H9 (cell line): ENCODE measurements around the gene TRIM2. TPM values are rescaled to one million over a fixed set of nuclear protein-coding genes. Genes with fewer than 3 reads are reported as not detected.

ENCODE experiments used
- DNase-seq: peaks from one replicate; pipeline ENCODE4 v3.0.0-alpha.2; 2017
- H2AFZ ChIP-seq: one replicate; pipeline ENCODE4 v1.6.1; 2013; ENCODE audit warnings: mild to moderate bottlenecking, low read length, control low read depth, moderate library complexity
- H2AK5ac ChIP-seq: 2 replicates; pipeline ENCODE4 v1.6.1; 2013; ENCODE audit warnings: low read length, control low read depth, mixed read lengths; ENCODE audit not compliant: insufficient read length
- H2BK120ac ChIP-seq: one replicate; pipeline ENCODE4 v1.6.1; 2013; ENCODE audit warnings: low read depth, mild to moderate bottlenecking, low read length, control low read depth, inconsistent platforms; ENCODE audit not compliant: poor library complexity, severe bottlenecking
- H2BK12ac ChIP-seq: 2 replicates; pipeline ENCODE4 v1.6.1; 2013; ENCODE audit warnings: low read length, control low read depth, mixed read lengths, low read depth; ENCODE audit not compliant: insufficient read length
- H2BK15ac ChIP-seq: 2 replicates; pipeline ENCODE4 v1.6.1; 2013; ENCODE audit warnings: low read depth, low read length, control low read depth
- H2BK20ac ChIP-seq: one replicate; pipeline ENCODE4 v1.6.1; 2013; ENCODE audit warnings: low read depth, mild to moderate bottlenecking, low read length, control low read depth, inconsistent platforms; ENCODE audit not compliant: poor library complexity, severe bottlenecking
- H2BK5ac ChIP-seq: 2 replicates; pipeline ENCODE4 v1.6.1; 2013; ENCODE audit warnings: low read length, control low read depth, mixed read lengths; ENCODE audit not compliant: insufficient read length
- H3K14ac ChIP-seq: 2 replicates; pipeline ENCODE4 v1.6.1; 2013; ENCODE audit warnings: low read length, control low read depth; ENCODE audit not compliant: insufficient read depth
- H3K18ac ChIP-seq: 2 replicates; pipeline ENCODE4 v1.6.1; 2013; ENCODE audit warnings: low read depth, mild to moderate bottlenecking, mixed read lengths, low read length, control low read depth; ENCODE audit not compliant: insufficient read length
- H3K23ac ChIP-seq: 2 replicates; pipeline ENCODE4 v1.6.1; 2013; ENCODE audit warnings: low read length, control low read depth, mixed read lengths, low read depth; ENCODE audit not compliant: insufficient read length
- H3K23me2 ChIP-seq: 2 replicates; pipeline ENCODE4 v1.6.1; 2013; ENCODE audit warnings: low read depth, mild to moderate bottlenecking, mixed read lengths, low read length, control low read depth; ENCODE audit not compliant: insufficient read length, poor library complexity, severe bottlenecking
- H3K27ac ChIP-seq: 2 replicates; pipeline ENCODE4 v1.5.1; 2013; ENCODE audit warnings: low read length, control low read depth, mixed read lengths, low read depth; ENCODE audit not compliant: insufficient read length
- H3K27me3 ChIP-seq: 2 replicates; pipeline ENCODE4 v1.6.1; 2013; ENCODE audit warnings: low read length, control low read depth, inconsistent platforms; ENCODE audit not compliant: insufficient read depth
- H3K4ac ChIP-seq: 2 replicates; pipeline ENCODE4 v1.6.1; 2013; ENCODE audit warnings: low read depth, mild to moderate bottlenecking, control low read depth, inconsistent platforms, low read length, moderate library complexity
- H3K4me1 ChIP-seq: 2 replicates; pipeline ENCODE4 v1.6.1; 2013; ENCODE audit warnings: low read length, control low read depth, inconsistent platforms; ENCODE audit not compliant: insufficient read depth
- H3K4me2 ChIP-seq: 2 replicates; pipeline ENCODE4 v1.6.1; 2013; ENCODE audit warnings: low read length, control low read depth, mixed read lengths; ENCODE audit not compliant: insufficient read length, insufficient read depth
- H3K56ac ChIP-seq: 2 replicates; pipeline ENCODE4 v1.6.1; 2013; ENCODE audit warnings: low read depth, mild to moderate bottlenecking, mixed read lengths, low read length, control low read depth; ENCODE audit not compliant: insufficient read length
- H3K79me1 ChIP-seq: 2 replicates; pipeline ENCODE4 v1.6.1; 2013; ENCODE audit warnings: low read depth, mild to moderate bottlenecking, moderate library complexity, low read length, control low read depth, inconsistent platforms; ENCODE audit not compliant: insufficient read depth, poor library complexity, severe bottlenecking
- H3K79me2 ChIP-seq: 2 replicates; pipeline ENCODE4 v1.6.1; 2013; ENCODE audit warnings: low read length, control low read depth, inconsistent platforms; ENCODE audit not compliant: insufficient read depth
- H3K9ac ChIP-seq: 2 replicates; pipeline ENCODE4 v1.6.1; 2013; ENCODE audit warnings: low read length, control low read depth, mixed read lengths; ENCODE audit not compliant: insufficient read length; ENCODE audit errors: extremely low read depth
- H3K9me3 ChIP-seq: one replicate; pipeline ENCODE4 v1.6.1; 2013; ENCODE audit warnings: low read depth, low read length, inconsistent platforms; ENCODE audit not compliant: control insufficient read depth
- H3T11ph ChIP-seq: one replicate; pipeline ENCODE4 v1.6.1; 2013; ENCODE audit warnings: mild to moderate bottlenecking, low read length, control low read depth, inconsistent platforms
- H4K20me1 ChIP-seq: one replicate; pipeline ENCODE4 v1.6.1; 2013; ENCODE audit not compliant: control insufficient read depth, insufficient read length, insufficient read depth
- H4K5ac ChIP-seq: 2 replicates; pipeline ENCODE4 v1.6.1; 2013; ENCODE audit warnings: low read depth, mild to moderate bottlenecking, mixed read lengths, low read length, control low read depth; ENCODE audit not compliant: insufficient read length
- H4K8ac ChIP-seq: replicated peaks from 2 replicates; pipeline ENCODE4 v1.6.1; 2013; ENCODE audit warnings: low read length, control low read depth, mixed read lengths, low read depth; ENCODE audit not compliant: insufficient read length
- H4K91ac ChIP-seq: 2 replicates; pipeline ENCODE4 v1.6.1; 2013; ENCODE audit warnings: low read depth, mild to moderate bottlenecking, moderate library complexity, mixed read lengths, low read length, control low read depth; ENCODE audit not compliant: insufficient read length
- H3K27ac Mint-ChIP-seq, 3 experiments: 2 replicates in 2 of 3; 3 replicates in 1 of 3; pipeline ENCODE4 v1.8.0; 2020 to 2021; ENCODE audit warnings: mixed read lengths in 3 of 3, mild to moderate bottlenecking in 1 of 3, moderate library complexity in 1 of 3
- H3K27me3 Mint-ChIP-seq: 2 replicates; pipeline ENCODE4 v1.8.0; 2021; ENCODE audit warnings: low read depth, mild to moderate bottlenecking, moderate library complexity, mixed read lengths
- H3K36me3 Mint-ChIP-seq, 3 experiments: 2 replicates in 2 of 3; 3 replicates in 1 of 3; pipeline ENCODE4 v1.8.0; 2020 to 2021; ENCODE audit warnings: low read depth in 3 of 3, mixed read lengths in 3 of 3; ENCODE audit not compliant: insufficient read depth in 1 of 3
- H3K4me1 Mint-ChIP-seq, 2 experiments: 2 replicates each; pipeline ENCODE4 v1.8.0; 2020; ENCODE audit warnings: mixed read lengths in 2 of 2
- H3K4me3 Mint-ChIP-seq, 2 experiments: 2 replicates in 1 of 2; 3 replicates in 1 of 2; pipeline ENCODE4 v1.8.0; 2020 to 2021; ENCODE audit warnings: mild to moderate bottlenecking in 2 of 2, mixed read lengths in 2 of 2, moderate library complexity in 1 of 2
- H3K9me3 Mint-ChIP-seq, 2 experiments: 2 replicates in 1 of 2; 3 replicates in 1 of 2; pipeline ENCODE4 v1.8.0; 2020; ENCODE audit warnings: mild to moderate bottlenecking in 2 of 2, mixed read lengths in 2 of 2, moderate library complexity in 1 of 2
- CTCF ChIP-seq: fragments of 200-600 bp; sonication (generic); conservative IDR thresholded peaks from 3 replicates; pipeline ENCODE4 v1.8.0; 2021; ENCODE audit warnings: antibody characterized with exemption, mild to moderate bottlenecking
- WGBS: extraction: QIAGEN DNeasy Blood & Tissue Kit; methylation state at CpG from one replicate; pipeline ENCODE4 v1.1.7; 2013; ENCODE audit warnings: missing lambda C conversion rate, low lambda C conversion rate, mixed read lengths; ENCODE audit not compliant: insufficient read length; ENCODE audit errors: extremely low coverage; 5-methylcytosine and 5-hydroxymethylcytosine counted together
- total RNA-seq: library from RNA; stranded (reverse); gene quantifications from 2 replicates; pipeline ENCODE4 v1.2.1, GENCODE V29; 2021

The TRIM2 gene
- total RNA-seq, 1 experiment from 2014 or later: 28.9 TPM

GRCh38 chr4:153335665-153336064, 131.4 kb downstream of the TRIM2 start:
- no peak overlapping the region for H3K4me3 Mint-ChIP-seq
- H3K79me1 ChIP-seq: no peaks in the 10 kb centered on the region
- no peak for DNase-seq
- H4K5ac ChIP-seq: no peak overlapping the region
- H3K27ac ChIP-seq: no peak overlapping the region
- no peak for TF ChIP-seq CTCF
- no peak overlapping the region for H3K56ac ChIP-seq
- H3K79me2 ChIP-seq: no peaks in the 10 kb centered on the region
- H2AFZ ChIP-seq: no peak overlapping the region
- no peak overlapping the region for H3T11ph ChIP-seq
- H3K9ac ChIP-seq: no peak overlapping the region
- H3K9me3 ChIP-seq: no peaks in the 10 kb centered on the region
- no peak overlapping the region for H2BK120ac ChIP-seq
- peaks cover 15 to 19% of the 10 kb centered on the region in 2 experiments for H3K4me1 Mint-ChIP-seq
- no peaks in the 10 kb centered on the region for H3K9me3 Mint-ChIP-seq
- H3K23ac ChIP-seq: no peak overlapping the region
- H3K27me3 Mint-ChIP-seq: no peaks in the 10 kb centered on the region
- H3K27me3 ChIP-seq: no peaks in the 10 kb centered on the region
- H3K18ac ChIP-seq: no peak overlapping the region
- no peaks in the 10 kb centered on the region for H3K23me2 ChIP-seq
- no peak overlapping the region for H2BK12ac ChIP-seq
- no peak overlapping the region for H2BK20ac ChIP-seq
- no peak overlapping the region for H3K4ac ChIP-seq
- H4K8ac ChIP-seq: no peak overlapping the region
- H3K4me2 ChIP-seq: no peak overlapping the region
- H3K36me3 Mint-ChIP-seq: peaks cover 3 to 21% (median 6%) of the 10 kb centered on the region in 3 experiments; a peak in 5 of 7 replicates
- no peak overlapping the region for H2BK5ac ChIP-seq
- no CpG with 5 or more reads among the region's 4 CpGs for WGBS
- H4K20me1 ChIP-seq: no peaks in the 10 kb centered on the region
- peak overlapping the region in 1 of 3 experiments; percentile 29; a peak in 2 of 7 replicates for H3K27ac Mint-ChIP-seq
- H3K14ac ChIP-seq: no peak overlapping the region
- no peaks in the 10 kb centered on the region for H3K4me1 ChIP-seq
- no peak overlapping the region for H4K91ac ChIP-seq
- no peak overlapping the region for H2AK5ac ChIP-seq
- H2BK15ac ChIP-seq: no peak overlapping the region
